KMS-11 (cell line): ENCODE data around the gene PTGDS.

Experiments used
- H2AFZ ChIP-seq: fragments of 200-600 bp; sonication (generic); 2 replicates; pipeline ENCODE4 v1.6.1; 2016; ENCODE audit warnings: antibody characterized with exemption, mixed run types, low read depth
- H3K27ac ChIP-seq: fragments of 200-600 bp; sonication (generic); 2 replicates; pipeline ENCODE4 v1.6.1; 2016; ENCODE audit warnings: mild to moderate bottlenecking, mixed run types
- H3K27me3 ChIP-seq: fragments of 200-600 bp; sonication (generic); 2 replicates; pipeline ENCODE4 v1.6.1; 2017; ENCODE audit warnings: mild to moderate bottlenecking, low read depth, mixed run types, moderate library complexity; ENCODE audit not compliant: insufficient read depth
- H3K36me3 ChIP-seq: fragments of 200-600 bp; sonication (generic); 2 replicates; pipeline ENCODE4 v1.6.1; 2017; ENCODE audit warnings: mild to moderate bottlenecking, mixed run types; ENCODE audit not compliant: insufficient read depth
- H3K4me1 ChIP-seq: fragments of 200-600 bp; sonication (generic); 2 replicates; pipeline ENCODE4 v1.6.1; 2016; ENCODE audit warnings: mild to moderate bottlenecking, low read depth, mixed run types; ENCODE audit not compliant: poor library complexity, severe bottlenecking
- H3K4me2 ChIP-seq: fragments of 200-600 bp; sonication (generic); 2 replicates; pipeline ENCODE4 v1.7.0; 2016; ENCODE audit warnings: mild to moderate bottlenecking, mixed run types
- H3K4me3 ChIP-seq: fragments of 200-600 bp; sonication (generic); IDR thresholded peaks from 2 replicates; pipeline ENCODE4 v1.6.1; 2017; ENCODE audit warnings: low read depth, low read length, mixed read lengths; ENCODE audit not compliant: insufficient read depth
- H3K79me2 ChIP-seq: fragments of 200-600 bp; sonication (generic); 2 replicates; pipeline ENCODE4 v1.6.1; 2016; ENCODE audit warnings: low read depth, mixed run types; ENCODE audit not compliant: insufficient read depth
- H3K9ac ChIP-seq: fragments of 200-600 bp; sonication (generic); 2 replicates; pipeline ENCODE4 v1.6.1; 2016; ENCODE audit warnings: mild to moderate bottlenecking, mixed run types
- H4K20me1 ChIP-seq: fragments of 200-600 bp; sonication (generic); 2 replicates; pipeline ENCODE4 v1.6.1; 2016; ENCODE audit warnings: mild to moderate bottlenecking, mixed run types; ENCODE audit not compliant: insufficient read depth
- CTCF ChIP-seq: fragments of 200-600 bp; sonication (generic); conservative IDR thresholded peaks from 2 replicates; pipeline ENCODE4 v1.6.1; 2017; ENCODE audit warnings: low read depth, mild to moderate bottlenecking, antibody characterized with exemption, low read length, moderate library complexity, mixed read lengths

PTGDS gene

GRCh38 chr9:136961279-136962065 is 15.8 kb upstream of the PTGDS start:
- Histone ChIP-seq H3K27me3 (no peaks in the 10 kb centered on the region; the same call in 1 of the 2 replicates), H2AFZ (no peak overlapping the region), H3K79me2 (no peaks in the 10 kb centered on the region), H3K36me3 (no peaks in the 10 kb centered on the region), H3K4me2 (no peak overlapping the region), H3K27ac (no peak overlapping the region), H3K4me3 (no peak overlapping the region), H4K20me1 (no peaks in the 10 kb centered on the region), H3K9ac (no peak overlapping the region), H3K4me1 (peaks cover 41% of the 10 kb centered on the region)
- no peak for TF ChIP-seq CTCF

- no peaks in the 10 kb centered on the region for H3K36me3 ChIP-seq
- no peak for TF ChIP-seq CTCF
- no peaks in the 10 kb centered on the region for H3K79me2 ChIP-seq
- no peak overlapping the region for H3K4me3 ChIP-seq
- H2AFZ ChIP-seq, result no peak overlapping the region
- no peak overlapping the region for H3K27ac ChIP-seq
- no peaks in the 10 kb centered on the region for H4K20me1 ChIP-seq
- no peaks in the 10 kb centered on the region; the same call in 1 of the 2 replicates for H3K27me3 ChIP-seq
- no peak overlapping the region for H3K9ac ChIP-seq
- peaks cover 41% of the 10 kb centered on the region for H3K4me1 ChIP-seq
- H3K4me2 ChIP-seq, result no peak overlapping the region
Observed at GRCh38 chr9:136962163-136962562, 15.1 kb upstream of the PTGDS start.

GRCh38 chr9:136962701-136963248 is 14.5 kb upstream of the PTGDS start:
- H3K27me3 ChIP-seq, result no peaks in the 10 kb centered on the region; the same call in 1 of the 2 replicates
- H3K36me3 ChIP-seq, result no peaks in the 10 kb centered on the region
- peaks cover 41% of the 10 kb centered on the region for H3K4me1 ChIP-seq
- TF ChIP-seq CTCF, result no peak
- no peaks in the 10 kb centered on the region for H3K79me2 ChIP-seq
- no peak overlapping the region for H2AFZ ChIP-seq
- no peak overlapping the region for H3K27ac ChIP-seq
- H3K4me3 ChIP-seq, result no peak overlapping the region
- H3K4me2 ChIP-seq, result no peak overlapping the region
- no peak overlapping the region for H3K9ac ChIP-seq
- H4K20me1 ChIP-seq, result no peaks in the 10 kb centered on the region

GRCh38 chr9:136963341-136963740 is 14.0 kb upstream of the PTGDS start:
- no peak for TF ChIP-seq CTCF
- Histone ChIP-seq H2AFZ (no peak overlapping the region), H3K36me3 (no peaks in the 10 kb centered on the region), H3K9ac (no peak overlapping the region), H4K20me1 (no peaks in the 10 kb centered on the region), H3K27me3 (no peaks in the 10 kb centered on the region; the same call in 1 of the 2 replicates), H3K4me1 (peaks cover 41% of the 10 kb centered on the region), H3K4me3 (no peak overlapping the region), H3K79me2 (no peaks in the 10 kb centered on the region), H3K27ac (no peak overlapping the region), H3K4me2 (no peak overlapping the region)
